ENCODE data around the gene PROCA1.

PROCA1 gene

GRCh38 chr17:28720247-28720996 lies 8.7 kb upstream of the PROCA1 start:
- TF ChIP-seq CTCF (IDR thresholded peaks at IDR 0.05; ENCODE audit: low read depth, low read length) = no peak; the same call in 1 of the 2 replicates
- peak overlapping the region; percentile 98 for H3K4me3 ChIP-seq (ENCODE audit: low read depth, low read length)

DNA sequence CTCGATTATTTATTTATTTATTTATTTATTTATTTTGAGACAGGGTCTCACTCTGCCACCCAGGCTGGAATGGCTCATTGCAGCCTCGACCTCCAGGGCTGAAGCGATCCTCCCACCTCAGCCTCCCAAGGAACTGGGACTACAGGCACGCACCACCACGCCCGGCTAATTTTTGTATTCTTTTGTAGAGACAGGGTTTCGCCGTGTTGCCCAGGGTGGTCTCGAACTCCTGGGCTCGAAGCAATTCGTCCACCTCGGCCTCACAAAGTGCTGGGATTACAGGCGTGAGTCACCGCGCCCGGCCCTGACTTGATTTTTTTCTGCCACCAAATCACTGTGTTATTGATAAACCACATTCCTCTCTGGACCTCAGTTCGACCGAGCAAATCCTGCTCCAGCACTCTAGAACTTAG lies 7.3 kb upstream of the PROCA1 start:
- peak overlapping the region; percentile 98 for H3K4me3 ChIP-seq (ENCODE audit: low read depth, low read length)
- no peak for TF ChIP-seq CTCF (IDR thresholded peaks at IDR 0.05; ENCODE audit: low read depth, low read length)

DNA sequence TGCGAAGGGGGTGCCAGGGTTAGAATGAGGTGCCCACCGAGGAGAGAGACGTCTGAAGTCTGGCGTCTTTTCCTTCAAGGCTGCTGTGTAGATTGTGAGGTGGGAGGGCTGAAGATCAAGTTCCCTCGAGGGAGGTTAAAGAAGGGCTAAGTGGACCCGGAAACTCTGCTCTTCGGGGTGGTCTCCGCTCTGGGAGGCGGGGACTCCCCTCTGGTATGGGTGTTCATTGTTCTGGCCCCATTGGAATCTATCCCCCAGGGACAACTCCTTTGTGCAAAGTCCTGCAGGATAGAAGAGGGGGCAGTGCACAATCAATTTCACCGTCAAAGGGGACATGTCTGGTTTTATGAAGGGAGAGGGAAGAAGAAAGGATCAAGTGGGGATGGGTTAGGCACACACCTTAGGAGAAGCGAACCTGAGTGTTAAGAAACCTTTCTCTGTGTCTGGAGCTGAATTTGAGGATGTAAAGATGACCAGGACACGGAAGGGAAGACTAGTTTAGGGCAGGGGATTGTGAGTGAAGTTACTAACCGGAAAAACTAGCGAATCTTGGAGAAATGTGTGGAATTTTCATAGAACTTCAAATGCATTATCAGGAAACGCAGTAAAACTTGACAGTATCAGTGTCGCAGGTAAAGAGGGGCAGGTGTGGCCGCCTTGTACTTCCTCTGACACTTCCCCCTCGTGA lies 6.8 kb upstream of the PROCA1 start:
- H3K4me3 ChIP-seq (ENCODE audit: low read depth, low read length) = peak overlapping the region; percentile 93
- no peak for TF ChIP-seq CTCF (IDR thresholded peaks at IDR 0.05; ENCODE audit: low read depth, low read length)

DNA sequence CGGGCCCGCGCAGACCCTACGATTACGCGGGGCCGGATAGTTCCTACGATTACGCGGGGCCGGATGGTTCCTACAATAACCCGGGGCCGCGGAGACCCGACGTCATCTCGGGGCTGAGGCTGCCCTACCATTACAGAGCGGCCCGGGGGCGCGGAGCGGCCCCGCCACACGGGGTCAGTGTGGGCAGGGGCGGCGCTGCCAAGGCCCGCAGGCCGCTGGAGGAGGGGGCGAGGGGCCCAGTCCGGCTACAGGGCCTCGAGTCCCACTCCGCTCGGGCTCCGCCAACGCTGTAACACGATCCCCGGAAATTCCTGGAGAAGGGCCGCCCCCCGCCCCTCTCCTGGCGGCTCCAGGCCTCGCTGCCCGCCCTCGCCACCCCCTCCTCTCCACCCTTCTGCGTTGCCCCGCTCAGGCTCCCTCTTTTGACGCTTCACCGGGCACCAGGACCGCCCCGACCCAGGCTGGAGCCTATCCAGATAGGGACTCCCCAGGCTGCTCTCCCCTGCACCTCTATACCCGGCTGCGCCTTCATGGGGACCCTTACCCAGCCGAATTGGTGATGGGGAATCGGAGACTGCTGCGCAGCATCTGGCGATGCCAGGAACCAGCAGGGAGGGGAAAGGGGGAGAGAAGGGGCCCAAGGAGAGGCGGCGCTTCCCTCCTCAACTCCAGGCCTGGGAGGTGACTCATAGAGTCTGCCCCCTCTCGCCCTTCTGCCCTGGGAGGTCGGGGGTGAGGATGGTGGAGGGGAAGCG lies 6.1 kb upstream of the PROCA1 start, which contains the start of gene RAB34:
TSS of gene RAB34 (minus strand) at position 291 of the 755 bp plus-strand sequence. CDS start 602 bp downstream, outside the sequence.
- peak within 1 kb of the TSS; percentile 93 for H3K4me3 ChIP-seq (ENCODE audit: low read depth, low read length)

DNA sequence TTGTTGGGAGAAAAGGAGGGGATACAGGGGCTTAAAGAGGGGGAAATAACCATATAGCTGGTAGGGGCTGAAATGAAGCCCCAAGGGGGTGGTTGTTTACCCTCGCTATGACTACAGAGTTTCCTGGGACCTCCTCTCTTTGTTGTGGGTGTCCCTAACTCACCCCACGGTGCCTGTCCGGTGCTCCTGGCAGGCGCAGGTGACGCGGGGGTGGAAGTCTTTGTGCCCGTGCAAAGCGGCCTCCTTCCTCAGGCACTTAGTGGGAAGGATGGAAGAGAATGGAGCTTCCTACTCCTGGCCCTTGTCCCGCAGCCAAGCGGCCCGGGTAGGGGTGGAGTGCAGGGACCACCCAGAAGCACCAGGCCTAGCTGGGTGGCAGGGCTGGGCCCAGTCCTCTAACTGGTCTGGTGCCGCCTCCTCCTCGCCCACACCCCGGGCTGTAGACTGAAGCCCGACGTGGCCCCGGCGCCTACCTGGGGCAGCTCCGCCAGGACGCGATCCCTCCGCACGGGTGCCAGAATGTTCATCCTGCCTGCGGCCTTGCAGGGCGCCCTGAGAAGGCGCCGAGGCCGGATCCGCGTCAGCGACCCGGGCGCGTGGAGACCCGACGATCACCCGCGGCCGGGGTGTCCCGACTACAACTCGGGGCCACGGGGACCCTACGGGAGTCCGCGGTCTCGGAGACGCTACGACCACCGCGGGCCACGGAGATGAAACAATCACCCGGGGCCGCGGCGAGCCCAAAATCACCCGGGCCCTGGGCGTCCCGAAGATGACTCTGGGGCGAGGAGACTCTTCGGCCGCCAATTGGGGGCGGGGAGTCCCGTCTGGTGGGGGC lies 5.3 kb upstream of the PROCA1 start:
- peak overlapping the region; percentile 93 for H3K4me3 ChIP-seq (ENCODE audit: low read depth, low read length)
- TF ChIP-seq CTCF (IDR thresholded peaks at IDR 0.05; ENCODE audit: low read depth, low read length) = no peak

More for the DNA sequence above, 6.1 kb upstream of the PROCA1 start, which contains the start of gene RAB34:
- peak; percentile 15; the same call in 1 of the 2 replicates for TF ChIP-seq CTCF (IDR thresholded peaks at IDR 0.05; ENCODE audit: low read depth, low read length)

GRCh38 chr17:28715217-28715616 lies 3.5 kb upstream of the PROCA1 start:
- H3K4me3 ChIP-seq (ENCODE audit: low read depth, low read length) = peak overlapping the region; percentile 93
- TF ChIP-seq CTCF (IDR thresholded peaks at IDR 0.05; ENCODE audit: low read depth, low read length) = no peak
